ENCODE results near the gene LGR6.

Gene LGR6

GRCh38 chr1:202240956-202241355 lies 47.4 kb downstream of the LGR6 start:
- DNase-seq (ENCODE audit: low read depth) = no peak
- in situ Hi-C loops (cut with HindIII; ENCODE audit: low sequenced_read_pairs) = no loop called here
- H3K4me3 ChIP-seq (ENCODE audit: low read depth, low read length) = no peak overlapping the region
- TF ChIP-seq, protein P1, sequence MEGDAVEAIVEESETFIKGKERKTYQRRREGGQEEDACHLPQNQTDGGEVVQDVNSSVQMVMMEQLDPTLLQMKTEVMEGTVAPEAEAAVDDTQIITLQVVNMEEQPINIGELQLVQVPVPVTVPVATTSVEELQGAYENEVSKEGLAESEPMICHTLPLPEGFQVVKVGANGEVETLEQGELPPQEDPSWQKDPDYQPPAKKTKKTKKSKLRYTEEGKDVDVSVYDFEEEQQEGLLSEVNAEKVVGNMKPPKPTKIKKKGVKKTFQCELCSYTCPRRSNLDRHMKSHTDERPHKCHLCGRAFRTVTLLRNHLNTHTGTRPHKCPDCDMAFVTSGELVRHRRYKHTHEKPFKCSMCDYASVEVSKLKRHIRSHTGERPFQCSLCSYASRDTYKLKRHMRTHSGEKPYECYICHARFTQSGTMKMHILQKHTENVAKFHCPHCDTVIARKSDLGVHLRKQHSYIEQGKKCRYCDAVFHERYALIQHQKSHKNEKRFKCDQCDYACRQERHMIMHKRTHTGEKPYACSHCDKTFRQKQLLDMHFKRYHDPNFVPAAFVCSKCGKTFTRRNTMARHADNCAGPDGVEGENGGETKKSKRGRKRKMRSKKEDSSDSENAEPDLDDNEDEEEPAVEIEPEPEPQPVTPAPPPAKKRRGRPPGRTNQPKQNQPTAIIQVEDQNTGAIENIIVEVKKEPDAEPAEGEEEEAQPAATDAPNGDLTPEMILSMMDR (IDR thresholded peaks at IDR 0.05; ENCODE audit: low read depth, low read length, missing control alignments) = no peak

GRCh38 chr1:202241376-202242079 lies 47.9 kb downstream of the LGR6 start:
- TF ChIP-seq, protein P1 (IDR thresholded peaks at IDR 0.05; ENCODE audit: low read depth, low read length, missing control alignments) = no peak
- no peak overlapping the region for H3K4me3 ChIP-seq (ENCODE audit: low read depth, low read length)
- DNase-seq (ENCODE audit: low read depth) = no peak
- in situ Hi-C loops (cut with HindIII; ENCODE audit: low sequenced_read_pairs) = no loop called here

- TF ChIP-seq, protein P1 (IDR thresholded peaks at IDR 0.05; ENCODE audit: low read depth, low read length, missing control alignments) = no peak
- in situ Hi-C loops (cut with HindIII; ENCODE audit: low sequenced_read_pairs) = no loop called here
- DNase-seq (ENCODE audit: low read depth) = no peak
- no peak overlapping the region for H3K4me3 ChIP-seq (ENCODE audit: low read depth, low read length)
Observed at GRCh38 chr1:202242080-202242419, 48.5 kb downstream of the LGR6 start.

- no peak for DNase-seq (ENCODE audit: low read depth)
- TF ChIP-seq, protein P1 (IDR thresholded peaks at IDR 0.05; ENCODE audit: low read depth, low read length, missing control alignments) = no peak
- in situ Hi-C loops (cut with HindIII; ENCODE audit: low sequenced_read_pairs) = no loop called here
- H3K4me3 ChIP-seq (ENCODE audit: low read depth, low read length) = no peak overlapping the region
Observed at GRCh38 chr1:202243006-202243405, 49.4 kb downstream of the LGR6 start.

GRCh38 chr1:202244841-202245261 lies 51.3 kb downstream of the LGR6 start:
- no peak overlapping the region for H3K4me3 ChIP-seq (ENCODE audit: low read depth, low read length)
- in situ Hi-C loops (cut with HindIII; ENCODE audit: low sequenced_read_pairs) = no loop called here
- TF ChIP-seq, protein P1 (IDR thresholded peaks at IDR 0.05; ENCODE audit: low read depth, low read length, missing control alignments) = no peak
- DNase-seq (ENCODE audit: low read depth) = no peak

DNA sequence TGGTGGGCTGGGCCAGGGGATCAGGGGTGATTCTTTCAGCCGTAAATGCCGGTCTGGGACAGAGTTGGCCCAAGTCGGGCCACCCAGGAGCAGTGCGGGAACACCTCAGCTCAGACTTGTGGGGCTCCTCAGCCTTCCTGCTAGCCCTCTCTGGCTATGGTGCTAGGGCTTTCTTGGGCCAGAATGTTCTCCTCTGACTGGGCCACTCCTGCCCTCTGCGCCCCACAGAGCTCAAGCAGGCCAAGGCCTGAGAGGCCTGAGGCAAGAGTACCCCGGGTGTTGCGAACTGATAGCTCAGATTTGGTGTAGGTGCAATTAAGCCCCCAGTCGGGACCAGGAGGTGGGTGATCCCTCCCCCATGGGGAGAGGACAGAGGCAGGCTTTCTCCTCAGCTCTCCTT lies 51.8 kb downstream of the LGR6 start:
- in situ Hi-C loops (cut with HindIII; ENCODE audit: low sequenced_read_pairs) = no loop called here
- no peak for DNase-seq (ENCODE audit: low read depth)
- TF ChIP-seq, protein P1 (IDR thresholded peaks at IDR 0.05; ENCODE audit: low read depth, low read length, missing control alignments) = no peak
- H3K4me3 ChIP-seq (ENCODE audit: low read depth, low read length) = no peak overlapping the region
